DND-41 (cell line): ENCODE measurements around the gene BRAF.

Experiments
- EZH2 ChIP-seq: IDR thresholded peaks from 3 replicates; pipeline ENCODE4 v1.6.1; 2012; ENCODE audit warnings: borderline replicate concordance, low read depth, mild to moderate bottlenecking, moderate library complexity, low read length, inconsistent platforms; ENCODE audit not compliant: severe bottlenecking
- TF ChIP-seq, protein P1 (sequence below): IDR thresholded peaks from 2 replicates; pipeline ENCODE4 v1.5.1; 2012; ENCODE audit warnings: borderline replicate concordance, low read length, moderate library complexity, mild to moderate bottlenecking; ENCODE audit not compliant: poor library complexity, severe bottlenecking; ENCODE audit errors: extremely low read depth

DNA sequence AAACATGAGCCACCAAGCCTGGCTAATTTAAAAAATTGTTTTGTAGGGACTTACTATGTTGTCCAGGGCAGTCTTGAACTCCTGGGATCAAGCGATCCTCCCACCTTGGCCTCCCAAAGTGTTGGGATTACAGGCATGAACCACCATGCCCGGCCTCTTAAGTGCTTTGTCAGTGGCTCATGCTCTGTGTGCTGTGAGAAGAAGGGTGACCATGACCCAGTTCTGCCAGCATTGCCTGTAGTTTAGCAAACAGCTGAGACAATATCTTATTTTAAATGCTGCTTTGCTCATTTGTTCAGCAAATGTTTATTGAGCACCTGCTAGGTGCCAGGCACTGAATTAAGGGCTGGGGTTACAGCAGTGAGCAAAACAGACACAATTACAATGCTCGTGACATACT, 243.0 kb downstream of the BRAF start:
- TF ChIP-seq, protein P1, sequence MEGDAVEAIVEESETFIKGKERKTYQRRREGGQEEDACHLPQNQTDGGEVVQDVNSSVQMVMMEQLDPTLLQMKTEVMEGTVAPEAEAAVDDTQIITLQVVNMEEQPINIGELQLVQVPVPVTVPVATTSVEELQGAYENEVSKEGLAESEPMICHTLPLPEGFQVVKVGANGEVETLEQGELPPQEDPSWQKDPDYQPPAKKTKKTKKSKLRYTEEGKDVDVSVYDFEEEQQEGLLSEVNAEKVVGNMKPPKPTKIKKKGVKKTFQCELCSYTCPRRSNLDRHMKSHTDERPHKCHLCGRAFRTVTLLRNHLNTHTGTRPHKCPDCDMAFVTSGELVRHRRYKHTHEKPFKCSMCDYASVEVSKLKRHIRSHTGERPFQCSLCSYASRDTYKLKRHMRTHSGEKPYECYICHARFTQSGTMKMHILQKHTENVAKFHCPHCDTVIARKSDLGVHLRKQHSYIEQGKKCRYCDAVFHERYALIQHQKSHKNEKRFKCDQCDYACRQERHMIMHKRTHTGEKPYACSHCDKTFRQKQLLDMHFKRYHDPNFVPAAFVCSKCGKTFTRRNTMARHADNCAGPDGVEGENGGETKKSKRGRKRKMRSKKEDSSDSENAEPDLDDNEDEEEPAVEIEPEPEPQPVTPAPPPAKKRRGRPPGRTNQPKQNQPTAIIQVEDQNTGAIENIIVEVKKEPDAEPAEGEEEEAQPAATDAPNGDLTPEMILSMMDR: no peak
- TF ChIP-seq EZH2: no peak
